ENCODE data around the gene SEC22C.

Gene SEC22C

GRCh38 chr3:42501321-42501680 is 80.5 kb downstream of the SEC22C start:
- H4K5ac ChIP-seq (ENCODE audit: low read length), result no peak overlapping the region
- H2BK120ac ChIP-seq (ENCODE audit: low read depth, low read length), result no peak overlapping the region
- DNase-seq, result peak; percentile 45
- H3K79me1 ChIP-seq (ENCODE audit: low read length), result no peaks in the 10 kb centered on the region
- peak overlapping the region; percentile 73 for H3K23ac ChIP-seq (ENCODE audit: low read length)
- no peaks in the 10 kb centered on the region for H3K79me2 ChIP-seq (ENCODE audit: control insufficient read depth, insufficient read depth, low read length)
- no peaks in the 10 kb centered on the region for H3K36me3 ChIP-seq (ENCODE audit: control insufficient read depth, insufficient read depth, low read length)
- no peaks in the 10 kb centered on the region for H3K4me1 ChIP-seq (ENCODE audit: control insufficient read depth, low read depth, low read length)
- no peak overlapping the region for H3K18ac ChIP-seq (ENCODE audit: low read length)
- peak overlapping the region; percentile 96 for H3K4me2 ChIP-seq (ENCODE audit: low read length)
- WGBS (ENCODE audit: extremely low coverage, insufficient coverage, low lambda C conversion rate), result no CpG with 5 or more reads among the region's 27 CpGs
- H3K27me3 ChIP-seq (ENCODE audit: insufficient read depth, low read length, poor library complexity), result peaks cover 4% of the 10 kb centered on the region
- peak overlapping the region; percentile 49 for H3K9ac ChIP-seq (ENCODE audit: low read length)
- no peak overlapping the region for H4K8ac ChIP-seq (ENCODE audit: low read depth, low read length)
- H3K27ac ChIP-seq (ENCODE audit: low read depth, low read length), result no peak overlapping the region
- peak overlapping the region; percentile 84 for H3K56ac ChIP-seq (ENCODE audit: low read length)
- peak overlapping the region; percentile 13 for H3K4me3 ChIP-seq (ENCODE audit: low read length)
- H2AK5ac ChIP-seq (ENCODE audit: low read length), result no peak overlapping the region
- no peak overlapping the region for H3K4ac ChIP-seq (ENCODE audit: low read depth, low read length)
- no peak overlapping the region for H2BK5ac ChIP-seq (ENCODE audit: low read length)
- no peak overlapping the region for H2BK15ac ChIP-seq (replicated peaks; ENCODE audit: low read depth)

DNA sequence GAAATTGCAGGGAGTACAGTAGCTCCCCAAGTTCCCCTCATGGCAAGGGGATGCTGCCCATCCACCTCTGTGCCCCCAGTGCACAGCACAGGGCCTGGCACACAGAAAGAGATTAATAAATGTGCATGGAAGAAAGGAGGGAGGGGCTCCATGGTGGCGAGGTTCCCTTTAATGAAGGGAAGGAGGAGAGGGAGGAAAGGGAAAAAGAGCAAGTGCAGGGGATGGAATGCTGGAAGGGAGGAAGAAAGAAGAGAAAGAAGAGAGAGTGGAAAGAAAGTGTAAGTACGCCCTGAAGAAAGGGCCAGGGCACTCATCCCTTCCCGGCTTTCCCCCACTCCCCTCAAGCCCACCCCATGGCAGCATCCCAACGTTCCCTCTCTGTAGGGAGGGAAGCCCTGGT is 80.9 kb downstream of the SEC22C start:
- no CpG with 5 or more reads among the region's 4 CpGs for WGBS (ENCODE audit: extremely low coverage, insufficient coverage, low lambda C conversion rate)

DNA sequence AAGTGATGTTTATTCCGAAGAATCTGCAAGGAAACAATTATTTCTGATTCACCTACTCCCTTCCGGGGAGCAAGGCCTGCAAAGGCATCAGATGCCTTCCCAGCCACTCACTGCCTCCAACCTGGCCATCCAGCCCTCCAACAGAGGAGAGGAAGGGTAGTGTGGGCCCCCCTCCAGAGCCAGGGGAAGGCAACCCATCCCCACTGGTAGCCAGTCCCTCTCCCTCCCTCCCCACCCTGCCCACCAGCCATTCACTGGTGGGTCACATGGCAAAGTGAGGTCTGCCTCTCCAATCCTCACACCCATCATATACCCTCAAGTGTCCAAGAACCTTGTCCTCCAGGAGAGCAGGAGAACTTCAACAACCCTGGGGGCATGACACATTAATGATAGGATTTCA is 81.7 kb downstream of the SEC22C start:
- H3K27ac ChIP-seq (ENCODE audit: low read depth, low read length), result no peak overlapping the region
- no peak for DNase-seq
- H3K4ac ChIP-seq (ENCODE audit: low read depth, low read length), result no peak overlapping the region
- no peaks in the 10 kb centered on the region for H3K79me2 ChIP-seq (ENCODE audit: control insufficient read depth, insufficient read depth, low read length)
- H3K36me3 ChIP-seq (ENCODE audit: control insufficient read depth, insufficient read depth, low read length), result no peaks in the 10 kb centered on the region
- H4K8ac ChIP-seq (ENCODE audit: low read depth, low read length), result no peak overlapping the region
- H2BK5ac ChIP-seq (ENCODE audit: low read length), result no peak overlapping the region
- no peak overlapping the region for H4K5ac ChIP-seq (ENCODE audit: low read length)
- no CpG with 5 or more reads among the region's 2 CpGs for WGBS (ENCODE audit: extremely low coverage, insufficient coverage, low lambda C conversion rate)
- H3K4me2 ChIP-seq (ENCODE audit: low read length), result no peak overlapping the region
- no peak overlapping the region for H3K23ac ChIP-seq (ENCODE audit: low read length)
- no peak overlapping the region for H3K4me3 ChIP-seq (ENCODE audit: low read length)
- no peak overlapping the region for H2BK15ac ChIP-seq (replicated peaks; ENCODE audit: low read depth)
- no peak overlapping the region for H2BK120ac ChIP-seq (ENCODE audit: low read depth, low read length)
- no peaks in the 10 kb centered on the region for H3K79me1 ChIP-seq (ENCODE audit: low read length)
- no peaks in the 10 kb centered on the region for H3K4me1 ChIP-seq (ENCODE audit: control insufficient read depth, low read depth, low read length)
- H3K56ac ChIP-seq (ENCODE audit: low read length), result no peak overlapping the region
- no peak overlapping the region for H3K18ac ChIP-seq (ENCODE audit: low read length)
- no peak overlapping the region for H3K9ac ChIP-seq (ENCODE audit: low read length)
- H3K27me3 ChIP-seq (ENCODE audit: insufficient read depth, low read length, poor library complexity), result peaks cover 4% of the 10 kb centered on the region
- no peak overlapping the region for H2AK5ac ChIP-seq (ENCODE audit: low read length)

More for the DNA sequence above, 80.9 kb downstream of the SEC22C start:
- no peak overlapping the region for H4K5ac ChIP-seq (ENCODE audit: low read length)
- no peak overlapping the region for H2BK5ac ChIP-seq (ENCODE audit: low read length)
- peaks cover 4% of the 10 kb centered on the region for H3K27me3 ChIP-seq (ENCODE audit: insufficient read depth, low read length, poor library complexity)
- no peak overlapping the region for H3K18ac ChIP-seq (ENCODE audit: low read length)
- no peak overlapping the region for H3K27ac ChIP-seq (ENCODE audit: low read depth, low read length)
- no peaks in the 10 kb centered on the region for H3K36me3 ChIP-seq (ENCODE audit: control insufficient read depth, insufficient read depth, low read length)
- peak overlapping the region; percentile 96 for H3K4me2 ChIP-seq (ENCODE audit: low read length)
- H3K23ac ChIP-seq (ENCODE audit: low read length), result no peak overlapping the region
- peak overlapping the region; percentile 49 for H3K9ac ChIP-seq (ENCODE audit: low read length)
- no peak for DNase-seq
- H3K56ac ChIP-seq (ENCODE audit: low read length), result peak overlapping the region; percentile 84
- no peak overlapping the region for H2AK5ac ChIP-seq (ENCODE audit: low read length)
- no peak overlapping the region for H4K8ac ChIP-seq (ENCODE audit: low read depth, low read length)
- no peaks in the 10 kb centered on the region for H3K79me2 ChIP-seq (ENCODE audit: control insufficient read depth, insufficient read depth, low read length)
- no peak overlapping the region for H2BK120ac ChIP-seq (ENCODE audit: low read depth, low read length)
- no peaks in the 10 kb centered on the region for H3K4me1 ChIP-seq (ENCODE audit: control insufficient read depth, low read depth, low read length)
- H3K79me1 ChIP-seq (ENCODE audit: low read length), result no peaks in the 10 kb centered on the region
- H3K4ac ChIP-seq (ENCODE audit: low read depth, low read length), result no peak overlapping the region
- H2BK15ac ChIP-seq (replicated peaks; ENCODE audit: low read depth), result no peak overlapping the region
- no peak overlapping the region for H3K4me3 ChIP-seq (ENCODE audit: low read length)

DNA sequence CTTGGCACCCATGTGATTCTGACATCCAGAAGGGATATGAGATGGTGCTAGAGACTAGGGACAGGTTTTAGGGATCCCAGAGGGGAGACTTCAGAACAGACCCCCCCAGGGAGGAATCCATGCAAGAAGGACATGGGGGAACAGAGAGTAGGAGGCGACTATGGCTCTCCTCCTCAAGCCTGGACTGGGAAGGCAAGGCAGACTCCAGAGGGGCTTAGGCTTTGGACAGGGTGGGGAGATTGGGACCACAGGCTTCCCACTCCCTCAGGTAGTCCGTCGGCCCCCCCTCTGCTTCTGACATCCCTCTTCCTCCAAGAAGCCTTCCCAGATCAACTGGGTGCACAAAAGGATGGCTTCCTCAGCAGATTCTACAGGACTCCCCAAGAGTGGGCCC is 82.3 kb downstream of the SEC22C start:
- Histone ChIP-seq H3K4me2 (ENCODE audit: low read length) (no peak overlapping the region), H3K4me3 (ENCODE audit: low read length) (no peak overlapping the region), H4K8ac (ENCODE audit: low read depth, low read length) (no peak overlapping the region), H3K79me2 (ENCODE audit: control insufficient read depth, insufficient read depth, low read length) (no peaks in the 10 kb centered on the region), H3K36me3 (ENCODE audit: control insufficient read depth, insufficient read depth, low read length) (no peaks in the 10 kb centered on the region), H2AK5ac (ENCODE audit: low read length) (no peak overlapping the region), H4K5ac (ENCODE audit: low read length) (no peak overlapping the region), H2BK5ac (ENCODE audit: low read length) (no peak overlapping the region), H2BK15ac (replicated peaks; ENCODE audit: low read depth) (no peak overlapping the region), H2BK120ac (ENCODE audit: low read depth, low read length) (no peak overlapping the region), H3K79me1 (ENCODE audit: low read length) (no peaks in the 10 kb centered on the region), H3K9ac (ENCODE audit: low read length) (no peak overlapping the region), H3K4me1 (ENCODE audit: control insufficient read depth, low read depth, low read length) (no peaks in the 10 kb centered on the region), H3K56ac (ENCODE audit: low read length) (no peak overlapping the region), H3K27ac (ENCODE audit: low read depth, low read length) (no peak overlapping the region), H3K18ac (ENCODE audit: low read length) (no peak overlapping the region), H3K23ac (ENCODE audit: low read length) (no peak overlapping the region), H3K27me3 (ENCODE audit: insufficient read depth, low read length, poor library complexity) (peaks cover 4% of the 10 kb centered on the region), H3K4ac (ENCODE audit: low read depth, low read length) (no peak overlapping the region)
- DNase-seq, result no peak
- WGBS (ENCODE audit: extremely low coverage, insufficient coverage, low lambda C conversion rate), result no CpG with 5 or more reads among the region's 3 CpGs

GRCh38 chr3:42498791-42499477 is 82.8 kb downstream of the SEC22C start:
- Histone ChIP-seq H3K4ac (ENCODE audit: low read depth, low read length) (no peak overlapping the region), H2AK5ac (ENCODE audit: low read length) (no peak overlapping the region), H2BK15ac (replicated peaks; ENCODE audit: low read depth) (no peak overlapping the region), H4K5ac (ENCODE audit: low read length) (no peak overlapping the region), H3K18ac (ENCODE audit: low read length) (no peak overlapping the region), H4K8ac (ENCODE audit: low read depth, low read length) (no peak overlapping the region), H3K79me2 (ENCODE audit: control insufficient read depth, insufficient read depth, low read length) (no peaks in the 10 kb centered on the region), H3K4me3 (ENCODE audit: low read length) (no peak overlapping the region), H3K27me3 (ENCODE audit: insufficient read depth, low read length, poor library complexity) (peaks cover 4% of the 10 kb centered on the region), H3K79me1 (ENCODE audit: low read length) (no peaks in the 10 kb centered on the region), H2BK5ac (ENCODE audit: low read length) (no peak overlapping the region), H3K36me3 (ENCODE audit: control insufficient read depth, insufficient read depth, low read length) (no peaks in the 10 kb centered on the region), H3K27ac (ENCODE audit: low read depth, low read length) (no peak overlapping the region), H3K4me1 (ENCODE audit: control insufficient read depth, low read depth, low read length) (no peaks in the 10 kb centered on the region), H3K56ac (ENCODE audit: low read length) (no peak overlapping the region), H3K9ac (ENCODE audit: low read length) (no peak overlapping the region), H3K4me2 (ENCODE audit: low read length) (no peak overlapping the region), H3K23ac (ENCODE audit: low read length) (no peak overlapping the region), H2BK120ac (ENCODE audit: low read depth, low read length) (no peak overlapping the region)
- WGBS (ENCODE audit: extremely low coverage, insufficient coverage, low lambda C conversion rate), result no CpG with 5 or more reads among the region's 13 CpGs
- DNase-seq, result no peak

DNA sequence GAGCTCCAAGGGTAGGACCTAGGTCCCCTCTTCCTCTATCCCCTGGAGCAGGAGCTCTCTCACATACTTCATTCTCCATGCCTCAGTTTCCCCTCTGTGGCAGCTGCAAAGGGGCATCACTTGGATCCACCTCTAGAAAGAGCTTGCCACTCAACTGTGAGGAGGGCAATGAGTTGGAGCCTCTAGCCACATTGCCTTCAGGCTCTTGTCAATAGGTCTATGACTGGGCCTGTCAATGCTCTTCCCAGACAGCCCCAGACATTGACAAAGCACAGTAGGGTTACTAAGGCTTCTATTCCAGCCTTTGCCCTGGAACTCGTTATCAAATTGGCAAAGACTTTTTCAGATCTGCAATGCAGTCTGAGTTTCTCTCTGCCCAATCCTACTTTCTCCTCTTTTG is 83.7 kb downstream of the SEC22C start:
- Histone ChIP-seq H2BK15ac (replicated peaks; ENCODE audit: low read depth) (no peak overlapping the region), H3K4ac (ENCODE audit: low read depth, low read length) (no peak overlapping the region), H3K9ac (ENCODE audit: low read length) (no peak overlapping the region), H3K23ac (ENCODE audit: low read length) (no peak overlapping the region), H3K4me3 (ENCODE audit: low read length) (no peak overlapping the region), H3K27me3 (ENCODE audit: insufficient read depth, low read length, poor library complexity) (peaks cover 4% of the 10 kb centered on the region), H3K27ac (ENCODE audit: low read depth, low read length) (no peak overlapping the region), H3K36me3 (ENCODE audit: control insufficient read depth, insufficient read depth, low read length) (no peaks in the 10 kb centered on the region), H4K5ac (ENCODE audit: low read length) (no peak overlapping the region), H2BK5ac (ENCODE audit: low read length) (no peak overlapping the region), H4K8ac (ENCODE audit: low read depth, low read length) (no peak overlapping the region), H3K56ac (ENCODE audit: low read length) (no peak overlapping the region), H2AK5ac (ENCODE audit: low read length) (peak overlapping the region; percentile 6), H3K4me1 (ENCODE audit: control insufficient read depth, low read depth, low read length) (no peaks in the 10 kb centered on the region), H3K79me2 (ENCODE audit: control insufficient read depth, insufficient read depth, low read length) (no peaks in the 10 kb centered on the region), H3K18ac (ENCODE audit: low read length) (no peak overlapping the region), H2BK120ac (ENCODE audit: low read depth, low read length) (no peak overlapping the region), H3K4me2 (ENCODE audit: low read length) (no peak overlapping the region), H3K79me1 (ENCODE audit: low read length) (no peaks in the 10 kb centered on the region)
- no CpG with 5 or more reads among the region's 1 CpG for WGBS (ENCODE audit: extremely low coverage, insufficient coverage, low lambda C conversion rate)
- DNase-seq, result no peak

Data from mesendoderm (in vitro differentiated cells).